CD4-positive, alpha-beta T cell treated with Interleukin-17A for 4 hours (primary cell): ENCODE data around the gene TFB1M.
"Not testable (repeated sequence)": the region's sequence is repeated elsewhere in the genome, so short reads cannot be mapped to it uniquely, and the experiment has no call there.

Source experiments
- DNase-seq: peaks from one replicate; pipeline ENCODE4 v3.0.0-alpha.2; 2020; ENCODE audit warnings: mixed read lengths

TFB1M gene

GRCh38 chr6:155329460-155330132 is 15.3 kb upstream of the TFB1M start:
- DNase-seq: no peak

DNA sequence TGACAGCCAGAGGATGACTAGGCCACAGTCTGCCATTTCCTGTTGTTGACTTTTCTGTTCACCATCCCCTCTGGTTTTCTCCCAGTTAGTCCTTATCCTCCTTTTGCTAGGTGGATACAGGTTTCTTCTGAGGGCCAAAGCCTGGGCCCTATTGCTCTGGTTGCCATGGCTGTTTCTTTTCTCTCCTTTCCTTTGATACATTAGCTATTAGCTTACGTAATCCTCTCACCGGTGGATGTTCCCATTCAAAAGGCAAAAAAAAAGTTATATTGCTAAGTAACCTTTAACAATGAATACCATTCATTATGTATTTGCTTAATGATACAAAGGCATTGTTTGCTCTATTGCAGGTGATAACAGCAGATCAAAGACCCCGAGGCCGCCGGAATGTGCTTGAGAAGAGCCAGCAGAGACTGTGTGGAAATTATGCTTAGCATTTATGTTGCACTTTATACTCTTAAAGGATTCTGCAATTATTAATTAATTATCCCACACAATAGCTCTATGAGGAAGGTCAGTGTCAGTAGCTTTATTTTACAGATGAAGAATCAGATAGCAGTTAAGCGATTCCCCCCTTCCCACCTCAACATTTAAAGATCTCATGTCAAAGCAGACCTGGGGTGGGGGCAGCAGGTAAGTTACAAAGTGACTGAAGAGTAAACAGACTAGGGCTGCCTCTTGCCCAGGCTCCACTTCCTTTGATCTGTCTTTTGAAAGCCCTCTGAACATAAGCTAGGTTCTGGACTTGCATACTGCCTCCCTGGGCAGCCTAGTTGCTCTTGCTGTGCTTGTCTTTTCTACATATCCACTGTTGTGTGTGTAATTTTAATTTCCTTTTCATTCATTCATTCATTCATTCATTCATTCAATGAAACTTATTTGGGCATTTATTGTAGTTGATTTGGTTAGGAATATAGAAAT is 14.5 kb upstream of the TFB1M start:
- DNase-seq: no peak

GRCh38 chr6:155328074-155328538 is 13.8 kb upstream of the TFB1M start:
- peak; percentile 7 for DNase-seq

DNA sequence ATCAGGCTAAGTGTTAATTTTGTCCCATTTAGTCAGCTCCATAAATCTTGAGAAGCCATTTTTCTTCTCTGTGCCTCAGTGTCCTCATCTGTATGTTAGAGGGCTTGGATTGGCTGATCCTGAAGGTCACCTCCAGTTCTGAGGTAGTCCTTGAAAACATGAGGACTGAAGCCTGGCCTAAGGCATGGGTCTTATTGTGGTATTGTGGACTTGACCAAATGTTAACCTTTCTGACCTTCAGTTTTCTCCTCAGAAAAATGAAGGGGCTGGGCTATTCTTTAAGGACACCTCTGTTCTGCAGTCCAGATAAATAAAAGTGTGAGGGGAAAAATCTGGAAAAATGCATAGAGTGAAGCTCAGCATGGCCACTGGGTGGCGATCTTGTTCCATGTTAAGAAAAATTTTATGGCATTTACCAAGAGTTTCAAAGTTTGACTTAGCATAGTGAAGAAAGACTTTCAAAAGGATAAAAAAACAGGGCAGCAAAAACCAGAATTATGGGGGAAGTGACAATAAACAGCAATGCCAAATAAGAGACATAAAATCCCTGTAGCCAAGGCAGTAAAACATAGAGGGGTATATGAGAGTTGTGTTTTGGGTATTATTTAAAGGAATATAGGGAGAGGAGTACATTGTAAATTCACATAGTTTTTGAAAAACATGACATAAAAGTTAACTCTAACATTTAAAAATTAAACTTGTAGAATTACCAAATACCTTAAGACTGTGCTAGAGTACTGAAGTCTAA is 13.2 kb upstream of the TFB1M start:
- DNase-seq: peak; percentile 80

DNA sequence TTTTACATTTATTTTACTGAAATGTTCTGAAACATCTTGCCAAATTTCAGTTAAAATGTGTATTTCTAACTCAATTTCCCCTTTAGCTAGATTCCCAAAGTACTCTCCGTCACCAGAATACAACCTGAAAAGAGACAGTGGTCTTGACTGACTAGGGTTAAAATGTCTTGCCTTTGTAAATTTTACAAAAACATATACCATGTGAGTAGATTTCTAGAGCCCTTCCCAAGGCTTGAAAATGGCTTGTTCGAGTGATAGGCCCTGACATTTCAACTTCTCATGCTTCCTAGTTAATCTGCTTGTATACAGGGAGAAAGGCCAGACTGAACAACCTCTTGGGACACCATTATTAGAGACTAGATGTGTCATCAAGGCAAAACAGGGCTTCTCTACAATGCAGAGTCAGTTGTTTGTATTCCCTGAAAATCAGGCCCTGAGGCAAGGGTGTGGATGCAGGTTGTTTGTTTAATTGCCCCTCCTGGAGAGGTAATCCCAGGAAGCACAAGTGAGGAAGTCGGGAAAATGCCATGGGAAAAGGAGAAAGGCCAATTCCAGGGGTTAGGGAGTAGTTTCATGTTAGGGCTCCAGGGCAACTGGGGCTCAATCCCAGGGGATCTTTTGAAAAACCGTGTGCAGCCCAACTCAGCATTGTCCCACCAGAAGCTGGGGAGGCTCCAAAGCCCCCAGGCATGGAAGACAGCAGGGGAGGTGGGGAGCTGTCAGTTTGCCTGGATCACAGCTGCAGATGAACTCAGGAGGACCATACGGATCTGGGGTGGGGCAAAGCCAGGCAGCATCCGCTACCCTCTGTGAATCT is 11.6 kb upstream of the TFB1M start:
- no peak for DNase-seq

- DNase-seq: no peak
Observed at GRCh38 chr6:155324993-155325392, 10.7 kb upstream of the TFB1M start.

GRCh38 chr6:155324172-155324571 is 9.9 kb upstream of the TFB1M start:
- DNase-seq: no peak

GRCh38 chr6:155319902-155320301 is 5.6 kb upstream of the TFB1M start:
- DNase-seq: no peak

- DNase-seq: no peak
Observed at GRCh38 chr6:155317186-155317585, 2.9 kb upstream of the TFB1M start.

DNA sequence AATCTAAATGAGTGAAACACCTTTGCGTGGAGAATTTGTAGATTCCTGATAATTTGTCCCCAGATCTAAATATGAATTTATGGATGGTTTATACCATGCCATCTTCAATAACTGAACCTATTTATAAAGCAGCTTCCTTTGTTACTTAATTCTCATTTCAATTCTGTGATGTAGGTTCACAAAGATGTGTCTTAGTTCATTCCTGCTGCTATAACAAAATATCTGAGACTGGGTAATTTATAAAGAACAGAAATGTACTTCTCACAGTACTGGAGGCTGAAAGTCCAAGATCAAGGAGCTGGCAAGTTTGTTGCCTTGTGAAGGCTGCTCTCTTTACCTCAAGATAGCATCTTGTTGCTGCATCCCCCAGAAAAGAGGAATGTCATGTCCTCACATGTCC is 2.1 kb upstream of the TFB1M start:
- DNase-seq: no peak

DNA sequence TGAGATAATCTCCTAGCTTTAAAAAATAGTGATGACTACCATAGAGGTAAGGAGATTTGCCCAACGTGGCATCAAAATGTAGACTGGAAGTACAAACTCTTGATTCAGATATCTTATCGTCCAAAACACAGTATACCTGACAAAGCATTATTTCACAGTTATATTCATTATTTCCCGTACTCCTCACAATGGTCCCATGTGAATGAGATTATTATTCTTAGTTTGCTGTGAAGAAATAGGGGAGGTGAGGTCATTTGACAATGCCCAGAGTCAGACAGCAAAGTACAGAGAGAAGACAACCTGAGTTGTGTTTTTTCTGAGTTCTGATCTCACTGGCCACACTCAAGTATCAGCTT is 1.2 kb upstream of the TFB1M start:
- DNase-seq: no peak

- DNase-seq: peak; percentile 63
Observed at GRCh38 chr6:155314773-155315515, 660 bp upstream of the TFB1M start.

GRCh38 chr6:155313602-155314091 is 637 bp downstream of the TFB1M start:
- peak; percentile 61 for DNase-seq

DNA sequence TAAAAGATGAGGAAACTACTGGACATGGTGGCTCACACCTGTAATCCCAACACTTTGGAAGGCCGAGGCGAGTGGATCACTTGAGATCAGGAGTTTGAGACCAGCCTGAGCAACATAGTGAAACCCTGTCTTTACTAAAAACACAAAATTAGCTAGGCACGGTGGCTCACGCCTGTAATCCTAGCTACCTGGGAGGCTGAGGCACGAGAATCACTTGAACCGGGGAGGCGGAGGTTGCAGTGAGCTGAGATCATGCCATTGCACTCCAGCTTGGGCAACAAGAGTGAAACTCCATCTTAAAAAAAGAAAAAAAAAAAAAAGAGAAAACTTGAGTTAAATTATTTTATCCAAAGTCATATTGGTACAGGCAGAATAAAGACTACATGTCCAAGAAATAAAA is 1.3 kb downstream of the TFB1M start:
- DNase-seq: not testable (repeated sequence)

DNA sequence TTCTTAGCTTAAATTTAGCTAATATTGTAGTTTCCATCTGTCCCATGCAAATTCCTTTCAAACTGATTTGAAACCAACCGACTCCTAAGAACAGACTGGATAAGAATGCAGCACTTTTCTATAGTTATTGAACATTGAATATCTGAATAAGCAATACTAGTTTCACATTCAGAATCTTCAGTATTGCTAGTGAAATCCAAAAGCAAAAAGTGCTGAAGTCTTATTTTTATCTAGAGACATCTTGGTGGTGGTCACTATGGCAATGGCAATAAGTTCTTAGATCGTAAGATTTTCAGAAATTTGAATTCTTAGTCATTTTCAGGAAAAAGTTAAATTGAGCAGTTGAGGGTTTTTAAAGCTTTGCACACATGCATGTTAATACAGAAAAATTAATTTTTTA is 2.7 kb downstream of the TFB1M start:
- no peak for DNase-seq

DNA sequence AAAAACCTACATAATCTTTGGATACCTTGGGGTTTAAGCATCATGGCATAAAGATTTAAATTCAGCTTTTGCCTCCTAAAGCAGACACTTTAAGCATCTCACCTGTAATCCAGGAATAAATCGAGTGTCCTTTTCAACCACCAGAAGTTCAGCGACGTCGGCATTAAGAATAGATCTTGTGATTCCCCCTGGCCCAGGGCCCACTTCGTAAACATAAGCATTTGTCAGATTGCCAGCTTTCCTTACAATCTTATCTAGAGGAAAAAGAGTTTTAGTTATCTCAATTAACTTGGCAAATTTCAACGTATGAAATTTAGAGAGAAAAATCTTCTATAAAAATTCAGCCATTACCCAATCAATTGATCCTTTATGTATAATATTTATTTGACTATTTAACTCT is 3.2 kb downstream of the TFB1M start:
- no peak for DNase-seq

GRCh38 chr6:155310596-155310995 is 3.7 kb downstream of the TFB1M start:
- DNase-seq: no peak

DNA sequence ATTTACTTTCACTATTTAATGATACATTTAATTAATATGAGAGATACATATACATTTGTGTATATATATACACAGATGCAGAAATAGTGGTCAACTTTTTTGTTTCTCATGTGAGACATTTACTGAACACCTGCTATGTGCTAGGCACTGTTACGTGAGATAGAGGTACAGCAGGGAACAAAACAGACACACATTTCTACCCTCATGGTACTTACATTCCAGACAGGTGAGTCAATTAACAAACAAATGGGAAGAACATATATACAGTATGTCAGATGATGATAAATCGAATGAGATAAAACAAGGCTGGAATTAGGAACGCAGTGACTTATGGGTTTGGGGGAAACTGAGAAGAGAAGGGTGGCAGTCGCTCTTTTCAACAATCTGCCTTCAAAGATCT is 5.1 kb downstream of the TFB1M start:
- no peak for DNase-seq

DNA sequence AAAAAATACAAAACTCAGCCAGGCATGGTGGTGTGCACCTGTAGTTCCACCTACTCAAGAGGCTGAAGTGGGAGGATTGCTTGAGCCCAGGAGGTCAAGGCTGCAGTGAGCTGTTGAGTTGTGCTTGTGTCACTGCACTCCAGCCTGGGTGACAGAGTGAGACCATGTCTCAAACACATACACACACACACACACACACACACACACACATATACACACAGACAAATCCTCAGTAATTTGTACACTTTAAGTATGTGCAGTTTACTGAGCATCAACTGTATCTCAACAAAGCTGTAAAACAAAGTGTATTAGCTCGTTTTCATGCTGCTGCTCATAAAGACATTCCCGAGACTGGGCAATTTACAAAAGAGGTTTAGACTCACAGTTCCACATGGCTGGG is 7.3 kb downstream of the TFB1M start:
- no peak for DNase-seq

DNA sequence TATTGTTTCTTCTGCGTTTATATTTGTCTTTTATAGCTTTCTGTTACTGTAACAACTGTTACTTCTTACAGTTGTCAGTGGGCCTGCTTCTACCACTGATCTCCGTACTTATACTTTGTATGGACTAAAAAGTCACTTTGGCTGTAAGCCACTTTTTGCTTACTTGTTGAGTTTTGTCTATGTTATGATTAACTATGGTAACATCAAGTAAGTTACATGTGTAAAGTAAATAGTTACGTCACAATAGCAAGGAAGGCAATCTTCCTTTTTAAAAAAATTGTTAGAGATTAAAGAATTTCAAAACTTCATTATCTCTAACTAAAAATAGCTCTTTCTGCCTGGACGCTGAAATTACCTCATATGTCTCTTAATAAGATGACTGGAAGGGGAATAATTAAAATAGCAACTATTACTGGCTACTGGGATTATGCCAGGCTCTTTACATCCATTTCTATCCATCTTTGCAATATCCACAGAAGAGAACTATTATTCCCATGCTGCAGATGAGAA is 10.9 kb downstream of the TFB1M start:
- no peak for DNase-seq

GRCh38 chr6:155301867-155302266 is 12.4 kb downstream of the TFB1M start:
- no peak for DNase-seq
